BJ (cell line): ENCODE results near the gene TNIK. TPM values are rescaled to one million over a fixed set of nuclear protein-coding genes. Genes with fewer than 3 reads are reported as not detected.

Source experiments
- CTCF ChIA-PET: fragments of 350-600 bp; formaldehyde crosslinking; extraction: SDS; loops from one replicate; lab custom pipeline; 2021; ENCODE audit warnings: antibody characterized with exemption, inconsistent platforms; lab: Yijun Ruan, JAX
- POLR2A ChIA-PET: fragments of 300-600 bp; sonication (Branson Sonifier 250); formaldehyde crosslinking; extraction: SDS; loops from one replicate; lab custom pipeline; 2021; ENCODE audit warnings: antibody characterized with exemption; lab: Charles Lee
- DNase-seq: peaks from one replicate; pipeline ENCODE4 v3.0.0-alpha.2; 2011; ENCODE audit warnings: low read depth
- H3K27me3 ChIP-seq: 2 replicates; pipeline ENCODE4 v1.6.0; 2011; ENCODE audit warnings: low read length; ENCODE audit not compliant: control insufficient read depth, insufficient read depth
- H3K36me3 ChIP-seq: 2 replicates; pipeline ENCODE4 v1.5.1; 2011; ENCODE audit warnings: low read length; ENCODE audit not compliant: control insufficient read depth, insufficient read depth
- H3K4me3 ChIP-seq: 2 replicates; pipeline ENCODE4 v1.5.1; 2011; ENCODE audit warnings: low read depth, mild to moderate bottlenecking, control low read depth, low read length
- CTCF ChIP-seq: IDR thresholded peaks from 2 replicates; pipeline ENCODE4 v1.5.1; 2011; ENCODE audit warnings: low read depth, mild to moderate bottlenecking, control low read depth, inconsistent platforms, low read length, moderate library complexity; ENCODE audit not compliant: insufficient read depth
- polyA plus RNA-seq: library from polyadenylated mRNA; depleted of rRNA; stranded (reverse); fragments of >200 nt; gene quantifications from 2 replicates; pipeline ENCODE4 v1.2.3, GENCODE V29; 2011

TNIK gene
- polyA plus RNA-seq, 1 experiment, result 2.1 TPM

GRCh38 chr3:171261487-171261886, 198.7 kb downstream of the TNIK start:
- ChIA-PET CTCF (no interaction called here), POLR2A (no interaction called here)
- no peak overlapping the region for H3K4me3 ChIP-seq
- H3K36me3 ChIP-seq, result no peaks in the 10 kb centered on the region
- TF ChIP-seq CTCF, result no peak
- H3K27me3 ChIP-seq, result no peaks in the 10 kb centered on the region
- DNase-seq, result no peak

GRCh38 chr3:171260899-171261298, 199.3 kb downstream of the TNIK start:
- Histone ChIP-seq H3K27me3 (no peaks in the 10 kb centered on the region), H3K36me3 (no peaks in the 10 kb centered on the region), H3K4me3 (no peak overlapping the region)
- TF ChIP-seq CTCF, result no peak
- no peak for DNase-seq
- CTCF ChIA-PET, result interaction anchor here (0.5 to 0.7 kb wide), 2 partner anchors 20 to 165 kb away, joined by 3 read pairs; no protein-coding TSS in a partner anchor
- POLR2A ChIA-PET, result no interaction called here

GRCh38 chr3:171260466-171260865, 199.7 kb downstream of the TNIK start:
- no peak for TF ChIP-seq CTCF
- ChIA-PET POLR2A (no interaction called here), CTCF (interaction anchor here (0.5 to 0.7 kb wide), 2 partner anchors 20 to 165 kb away, joined by 3 read pairs; no protein-coding TSS in a partner anchor)
- no peaks in the 10 kb centered on the region for H3K36me3 ChIP-seq
- H3K4me3 ChIP-seq, result no peak overlapping the region
- H3K27me3 ChIP-seq, result no peaks in the 10 kb centered on the region
- no peak for DNase-seq

- H3K27me3 ChIP-seq, result no peaks in the 10 kb centered on the region
- ChIA-PET POLR2A (interaction anchor here (0.6 kb wide), 1 partner anchor 1119 kb away, joined by 3 read pairs; no protein-coding TSS in a partner anchor), CTCF (no interaction called here)
- H3K36me3 ChIP-seq, result no peaks in the 10 kb centered on the region
- no peak for DNase-seq
- no peak for TF ChIP-seq CTCF
- H3K4me3 ChIP-seq, result no peak overlapping the region
These were observed 201.9 kb downstream of the TNIK start for GRCh38 chr3:171258316-171258715.

GRCh38 chr3:171257251-171258203, 202.7 kb downstream of the TNIK start:
- Histone ChIP-seq H3K36me3 (no peaks in the 10 kb centered on the region), H3K27me3 (no peaks in the 10 kb centered on the region), H3K4me3 (no peak overlapping the region)
- ChIA-PET CTCF (no interaction called here), POLR2A (no interaction called here)
- TF ChIP-seq CTCF, result no peak
- DNase-seq, result peak; percentile 60
